ENCODE measurements around the gene ITGBL1.
"Not testable (repeated sequence)": the region's sequence is repeated elsewhere in the genome, so short reads cannot be mapped to it uniquely, and the experiment has no call there.

Gene ITGBL1

GRCh38 chr13:101514695-101515275 lies 62.3 kb downstream of the ITGBL1 start:
- DNase-seq: peak; percentile 68 to 70

DNA sequence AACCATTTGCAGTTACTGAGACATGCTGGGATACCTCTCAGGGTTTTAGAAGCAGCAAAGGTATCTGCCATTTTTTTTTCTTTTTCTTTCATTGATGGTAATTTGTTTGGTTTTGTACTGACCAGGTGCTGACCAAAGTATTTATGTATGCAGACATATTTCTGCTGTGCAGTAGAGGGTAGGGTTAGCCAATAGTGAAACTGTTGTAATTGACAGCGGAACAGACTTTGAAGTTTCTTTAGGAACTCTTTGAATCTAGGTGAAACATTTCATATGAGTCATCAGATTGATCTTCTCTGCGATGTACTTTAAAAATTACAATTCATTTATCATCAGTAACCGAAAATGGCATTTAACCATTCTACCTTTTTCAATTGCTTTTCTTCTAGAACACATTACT lies 63.0 kb downstream of the ITGBL1 start:
- no peak for DNase-seq

GRCh38 chr13:101516262-101516661 lies 63.8 kb downstream of the ITGBL1 start:
- no peak for DNase-seq

- DNase-seq: no peak
Measured at GRCh38 chr13:101520672-101521071, 68.2 kb downstream of the ITGBL1 start.

GRCh38 chr13:101521371-101521770 lies 68.9 kb downstream of the ITGBL1 start:
- DNase-seq: no peak

DNA sequence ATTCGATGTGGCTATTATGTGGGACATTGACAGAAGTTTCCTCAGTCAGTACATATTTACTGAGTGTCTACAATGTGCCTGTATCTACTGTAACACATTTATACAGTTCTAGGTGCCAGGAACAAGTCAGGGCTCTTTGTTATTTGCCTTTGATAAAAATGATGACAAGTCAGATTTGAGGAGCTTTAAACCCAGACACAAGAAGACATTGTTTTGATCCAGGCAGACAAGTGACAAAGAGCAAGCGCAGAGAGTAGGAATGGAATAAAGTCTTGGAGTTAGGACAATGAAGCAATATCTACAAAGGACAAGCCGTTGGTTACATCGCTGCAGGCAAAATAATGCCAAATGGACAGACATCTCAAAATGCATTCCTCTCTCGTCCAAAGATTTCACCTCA lies 70.1 kb downstream of the ITGBL1 start:
- DNase-seq: no peak

- no peak for DNase-seq
Measured at GRCh38 chr13:101523154-101524131, 71.0 kb downstream of the ITGBL1 start.

DNA sequence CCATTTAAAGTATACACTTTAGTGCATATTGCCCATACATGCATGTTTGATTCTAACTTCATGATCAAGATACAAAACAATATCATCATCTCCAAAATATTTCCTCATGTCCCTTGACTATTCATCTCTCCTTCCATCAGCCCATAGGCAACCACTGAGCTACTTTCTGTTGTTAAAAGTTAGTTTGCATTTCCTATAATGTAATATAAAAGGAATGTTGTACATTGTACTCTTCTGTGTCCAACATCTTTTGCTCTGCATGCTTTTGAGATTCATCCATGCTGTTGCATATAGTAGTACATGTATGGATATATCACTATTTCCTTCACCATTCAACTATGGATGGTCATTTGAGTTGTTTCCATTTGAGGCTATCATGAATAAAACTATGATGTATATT lies 74.7 kb downstream of the ITGBL1 start:
- DNase-seq: no peak

DNA sequence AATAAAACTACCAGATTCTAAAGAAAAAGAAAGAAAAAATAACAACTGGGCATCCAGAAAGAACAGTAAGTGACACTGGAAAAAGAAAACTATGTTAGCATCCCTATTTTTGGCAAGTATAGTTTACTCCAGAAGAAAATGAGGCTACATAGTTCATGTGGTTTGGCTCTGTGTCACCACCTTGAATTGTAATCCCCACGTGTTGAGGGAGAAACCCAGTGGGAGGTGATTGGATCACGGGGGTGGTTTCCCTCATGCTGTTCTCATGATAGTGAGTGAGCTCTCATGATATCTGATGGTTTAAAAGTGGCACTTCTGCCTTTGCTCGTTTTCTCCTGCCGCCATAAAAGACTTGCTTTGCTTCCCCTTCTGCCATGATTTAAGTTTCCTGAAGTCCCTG lies 76.9 kb downstream of the ITGBL1 start:
- DNase-seq: no peak

- no peak for DNase-seq
Measured at GRCh38 chr13:101530293-101530692, 77.8 kb downstream of the ITGBL1 start.

DNA sequence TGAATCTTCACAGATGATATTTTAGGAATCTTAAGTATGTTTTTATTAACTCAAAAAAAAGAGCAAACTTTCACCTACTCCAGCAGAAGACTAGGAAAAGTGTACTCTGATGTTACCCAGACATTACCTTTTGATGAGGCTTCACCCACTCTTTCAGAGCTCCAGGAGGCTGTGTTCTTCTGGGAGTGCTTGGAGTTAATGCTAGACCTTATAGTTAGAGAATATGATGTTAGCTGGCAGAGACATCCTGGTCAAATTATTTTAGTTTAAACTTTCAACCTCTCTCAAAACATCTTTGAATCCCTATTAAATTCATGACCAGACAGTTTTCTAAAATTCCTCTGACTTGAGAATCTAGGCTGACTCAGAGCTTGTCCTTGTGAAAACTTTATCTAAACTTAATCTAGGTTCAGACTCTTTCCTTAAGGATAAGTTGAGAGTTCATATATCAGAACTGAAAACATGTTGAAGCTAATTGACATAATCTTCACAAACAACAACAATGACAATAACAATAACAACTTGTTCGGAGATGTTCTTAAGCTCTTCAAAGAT lies 82.8 kb downstream of the ITGBL1 start:
- DNase-seq: no peak

DNA sequence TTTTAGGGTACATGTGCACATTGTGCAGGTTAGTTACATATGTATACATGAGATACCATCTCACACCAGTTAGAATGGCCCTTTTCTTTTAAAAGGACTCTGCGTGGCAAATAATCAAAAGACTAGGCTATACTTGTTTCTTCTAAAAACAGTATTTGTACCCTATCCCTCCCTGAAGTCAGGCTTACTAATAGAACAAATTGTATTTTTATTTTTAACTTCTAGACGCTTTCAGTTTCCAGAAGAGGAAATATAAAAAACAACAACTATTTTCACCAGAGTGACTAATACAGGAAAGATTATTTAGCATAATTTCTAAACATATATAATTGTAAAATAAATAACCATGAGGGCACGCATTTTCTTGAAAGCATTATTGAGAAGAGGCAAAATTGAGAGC lies 83.6 kb downstream of the ITGBL1 start:
- DNase-seq: no peak

- not testable (repeated sequence) for DNase-seq
Measured at GRCh38 chr13:101544544-101544943, 92.1 kb downstream of the ITGBL1 start.

DNA sequence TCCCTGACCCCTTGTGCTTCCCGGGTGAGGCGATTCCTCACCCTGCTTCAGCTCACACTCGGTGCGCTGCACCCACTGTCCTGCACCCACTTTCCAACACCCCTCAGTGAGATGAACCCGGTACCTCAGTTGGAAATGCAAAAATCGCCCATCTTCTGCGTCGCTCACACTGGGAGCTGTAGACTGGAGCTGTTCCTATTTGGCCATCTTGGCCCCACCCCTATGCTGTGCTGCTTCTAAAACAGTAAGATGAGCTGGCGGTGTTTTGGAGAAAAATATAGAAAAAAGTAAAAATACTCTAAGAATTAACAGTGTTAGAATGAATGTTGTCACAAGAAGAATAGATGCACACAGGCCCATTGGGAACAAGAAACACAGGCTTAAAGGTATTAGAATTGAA lies 92.5 kb downstream of the ITGBL1 start:
- no peak for DNase-seq

DNA sequence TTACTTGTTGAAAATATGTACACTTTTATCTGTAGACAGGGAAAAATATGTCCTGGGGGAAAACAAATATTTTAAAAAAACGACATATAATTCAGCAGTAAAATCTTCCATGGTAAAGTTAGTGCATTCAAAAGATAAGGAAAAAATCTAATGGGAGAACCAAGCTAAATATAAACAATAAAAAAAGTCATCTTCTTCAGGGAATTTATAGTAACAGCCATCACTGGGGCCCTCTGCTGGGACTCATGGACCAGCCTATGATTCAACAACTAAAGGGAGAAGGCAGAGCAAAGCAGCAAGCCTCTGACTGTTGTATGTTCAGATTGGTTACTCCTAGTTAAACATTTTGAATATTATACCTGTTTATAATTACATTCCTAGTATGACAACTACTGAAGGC lies 93.0 kb downstream of the ITGBL1 start:
- no peak for DNase-seq

DNA sequence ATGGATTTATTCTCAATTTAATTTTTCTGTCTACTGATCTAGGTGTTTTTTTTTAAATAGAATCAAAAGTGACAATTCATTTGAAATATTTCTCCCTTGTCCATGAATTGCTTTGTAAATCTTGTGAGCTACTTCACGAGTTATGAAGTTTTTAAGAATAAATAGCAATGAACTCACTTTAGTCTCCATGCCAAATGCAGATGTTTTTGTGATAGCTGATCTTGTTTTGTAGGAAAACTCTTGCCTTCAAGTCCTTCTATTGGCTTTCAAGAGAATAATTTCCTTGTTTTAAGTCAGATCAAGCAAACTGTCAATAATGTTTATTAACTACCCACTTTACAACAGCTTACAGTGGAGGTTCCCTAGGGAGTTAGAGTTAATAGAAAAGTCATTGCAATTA lies 99.8 kb downstream of the ITGBL1 start:
- DNase-seq: no peak

GRCh38 chr13:101552786-101553185 lies 100.3 kb downstream of the ITGBL1 start:
- DNase-seq: no peak

DNA sequence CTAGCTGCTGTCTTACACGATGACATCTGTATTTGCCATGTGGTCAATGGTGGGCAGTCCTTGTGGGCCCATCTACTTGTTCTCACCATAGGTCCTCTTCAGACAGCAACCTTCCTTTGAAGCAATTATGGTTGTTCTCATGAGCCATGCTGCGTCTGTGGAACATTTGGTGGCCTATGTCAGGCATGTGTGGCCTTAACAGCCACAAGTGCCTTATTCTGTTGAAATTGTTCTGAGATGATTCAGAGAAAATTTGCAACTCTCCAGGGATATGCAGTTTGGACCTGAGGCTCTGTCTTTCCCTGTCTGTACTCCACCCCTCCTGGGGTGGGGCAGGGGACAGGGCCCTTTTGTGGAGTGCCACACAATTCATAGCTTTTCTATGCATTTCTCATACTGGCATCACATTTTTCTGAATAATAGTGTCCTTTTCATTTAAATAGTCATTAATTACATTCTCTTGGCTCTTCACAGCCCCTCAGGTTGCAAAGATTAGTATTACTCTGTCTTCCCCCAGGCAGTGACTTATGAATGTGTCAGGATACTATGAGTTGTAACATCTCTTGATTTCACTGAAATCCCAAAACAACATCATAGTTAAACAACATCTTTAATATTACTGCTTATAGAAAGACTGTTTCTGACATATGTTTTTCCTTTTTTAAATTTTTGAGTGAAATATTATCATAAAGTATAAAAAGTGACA lies 102.1 kb downstream of the ITGBL1 start:
- no peak for DNase-seq

DNA sequence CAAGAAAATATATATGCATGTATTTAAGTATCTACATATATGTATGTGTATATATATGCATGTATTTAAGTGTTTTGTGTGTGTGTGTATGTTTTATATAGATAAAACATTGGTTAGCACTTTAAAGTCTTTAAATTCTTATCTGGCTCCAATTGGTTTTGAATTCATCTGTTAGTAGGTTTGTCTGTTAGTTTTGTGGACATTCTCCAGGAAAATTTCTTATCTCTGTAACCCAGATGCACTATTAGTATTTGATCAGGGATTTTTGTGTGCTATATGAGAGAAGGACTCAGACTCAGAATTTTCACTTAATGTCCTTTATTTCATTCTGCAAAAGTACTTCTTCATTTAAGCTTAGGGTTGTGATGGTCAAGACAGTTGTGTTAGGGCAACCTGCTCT lies 103.1 kb downstream of the ITGBL1 start:
- no peak for DNase-seq

- DNase-seq: no peak
Measured at GRCh38 chr13:101556676-101557123, 104.2 kb downstream of the ITGBL1 start.

GRCh38 chr13:101565317-101565716 lies 112.8 kb downstream of the ITGBL1 start:
- no peak for DNase-seq

- no peak for DNase-seq
Measured at GRCh38 chr13:101567841-101568240, 115.4 kb downstream of the ITGBL1 start.

GRCh38 chr13:101569807-101570206 lies 117.3 kb downstream of the ITGBL1 start:
- DNase-seq: no peak

All from SHP77 (cell line).